ENCODE data around the gene HNRNPUL2. TPM values are rescaled to one million over a fixed set of nuclear protein-coding genes. Genes with fewer than 3 reads are reported as not detected.
"Not testable (repeated sequence)": the region's sequence is repeated elsewhere in the genome, so short reads cannot be mapped to it uniquely, and the experiment has no call there.

The HNRNPUL2 gene
- total and polyA plus RNA-seq, 2 donors from 2014 or later: 37.1 to 49.0 TPM

- no peaks in the 10 kb centered on the region for H3K27me3 ChIP-seq (ENCODE audit: control insufficient read depth, insufficient read depth, low read length)
- no peak for TF ChIP-seq CTCF (IDR thresholded peaks at IDR 0.05; ENCODE audit: borderline replicate concordance, extremely low read depth, insufficient read depth)
- H3K9me3 ChIP-seq (ENCODE audit: control insufficient read depth in 2 of 3, insufficient read depth in 1 of 3, low read length in 3 of 3): no peaks in the 10 kb centered on the region
- H3K4me1 ChIP-seq (ENCODE audit: control insufficient read depth in 2 of 3, insufficient read depth in 2 of 3, low read depth in 1 of 3, low read length in 3 of 3): peaks cover 0 to 17% (median 14%) of the 10 kb centered on the region in 3 donors
- H3K36me3 ChIP-seq (ENCODE audit: control insufficient read depth in 2 of 3, insufficient read depth in 3 of 3, low read length in 3 of 3): peaks cover 2 to 12% (median 2%) of the 10 kb centered on the region in 3 donors
- FAIRE-seq (no peak), DNase-seq (no peak)
- intact Hi-C loops (cut with DNase I): no loop called here
- no peak overlapping the region for H3K4me3 ChIP-seq (ENCODE audit: low read length in 3 of 3)
- H3K27ac ChIP-seq (ENCODE audit: low read depth in 2 of 2, low read length in 2 of 2): no peak overlapping the region
- no peak overlapping the region for H3K9ac ChIP-seq (ENCODE audit: low read length in 3 of 3)
Observed at GRCh38 chr11:62702246-62702645, 25.0 kb downstream of the HNRNPUL2 start.

GRCh38 chr11:62694455-62695167, 32.6 kb downstream of the HNRNPUL2 start:
- H3K27ac ChIP-seq (ENCODE audit: low read depth in 2 of 2, low read length in 2 of 2): no peak overlapping the region
- H3K27me3 ChIP-seq (ENCODE audit: control insufficient read depth, insufficient read depth, low read length): no peaks in the 10 kb centered on the region
- no peak for FAIRE-seq
- intact Hi-C loops (cut with DNase I): loop anchor here (10.0 kb wide), 1 partner anchor 300 kb away; no protein-coding TSS in a partner anchor
- no peaks in the 10 kb centered on the region for H3K4me1 ChIP-seq (ENCODE audit: control insufficient read depth in 2 of 3, insufficient read depth in 2 of 3, low read depth in 1 of 3, low read length in 3 of 3)
- peaks cover 5 to 32% (median 12%) of the 10 kb centered on the region in 3 donors for H3K36me3 ChIP-seq (ENCODE audit: control insufficient read depth in 2 of 3, insufficient read depth in 3 of 3, low read length in 3 of 3)
- DNase-seq: peak in 4 of 5 donors; percentile 71 to 93 (median 78)
- TF ChIP-seq CTCF (IDR thresholded peaks at IDR 0.05; ENCODE audit: borderline replicate concordance, extremely low read depth, insufficient read depth): peak; percentile 75
- no peaks in the 10 kb centered on the region for H3K9me3 ChIP-seq (ENCODE audit: control insufficient read depth in 2 of 3, insufficient read depth in 1 of 3, low read length in 3 of 3)
- no peak overlapping the region for H3K9ac ChIP-seq (ENCODE audit: low read length in 3 of 3)
- no peak overlapping the region for H3K4me3 ChIP-seq (ENCODE audit: low read length in 3 of 3)

DNA sequence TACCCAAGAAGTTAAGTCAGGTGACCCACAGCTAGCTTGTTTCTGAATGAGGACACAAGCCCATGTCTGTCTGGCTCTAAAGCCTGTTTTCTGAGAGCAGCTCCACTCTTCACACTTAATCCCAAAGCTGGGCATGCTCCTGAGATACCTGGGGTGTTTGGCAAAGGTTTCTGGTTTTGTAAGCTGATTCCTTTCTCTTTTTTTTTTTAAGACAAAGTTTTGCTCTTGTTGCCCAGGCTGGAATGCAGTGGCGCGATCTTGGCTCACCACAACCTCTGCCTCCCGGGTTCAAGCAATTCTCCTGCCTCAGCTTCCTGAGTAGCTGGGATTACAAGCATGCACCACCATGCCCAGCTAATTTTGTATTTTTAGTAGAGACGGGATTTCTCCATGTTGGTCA, 33.6 kb downstream of the HNRNPUL2 start:
- DNase-seq: not testable (repeated sequence)

GRCh38 chr11:62689421-62690183, 37.7 kb downstream of the HNRNPUL2 start, which contains the start of gene LRRN4CL:
TSS of gene LRRN4CL (minus strand) at chr11:62689530. CDS start at chr11:62688508, 1,022 bp downstream.
- Histone ChIP-seq H3K36me3 (ENCODE audit: control insufficient read depth in 2 of 3, insufficient read depth in 3 of 3, low read length in 3 of 3) (peaks cover 5 to 32% (median 12%) of the 10 kb centered on the region in 3 donors), H3K27me3 (ENCODE audit: control insufficient read depth, insufficient read depth, low read length) (no peaks in the 10 kb centered on the region), H3K9me3 (ENCODE audit: control insufficient read depth in 2 of 3, insufficient read depth in 1 of 3, low read length in 3 of 3) (no peaks in the 10 kb centered on the region), H3K4me3 (ENCODE audit: low read length in 3 of 3) (peak within 1 kb of the TSS; percentile 16 to 34 (median 32)), H3K27ac (ENCODE audit: low read depth in 2 of 2, low read length in 2 of 2) (no peak within 1 kb of the TSS), H3K9ac (ENCODE audit: low read length in 3 of 3) (peak within 1 kb of the TSS in 2 of 3 donors; percentile 10 to 46), H3K4me1 (ENCODE audit: control insufficient read depth in 2 of 3, insufficient read depth in 2 of 3, low read depth in 1 of 3, low read length in 3 of 3) (peaks cover 4 to 9% (median 8%) of the 10 kb centered on the region in 3 donors)
- intact Hi-C loops (cut with DNase I): loop anchor here (10.0 kb wide), 1 partner anchor 295 kb away; no protein-coding TSS in a partner anchor
- DNase-seq: peak in 1 of 5 donors; percentile 68
- TF ChIP-seq CTCF (IDR thresholded peaks at IDR 0.05; ENCODE audit: borderline replicate concordance, extremely low read depth, insufficient read depth): no peak
- no peak for FAIRE-seq

More for the DNA sequence above, 33.6 kb downstream of the HNRNPUL2 start:
- H3K4me3 ChIP-seq (ENCODE audit: low read length in 3 of 3); H3K9me3 ChIP-seq (ENCODE audit: control insufficient read depth in 2 of 3, insufficient read depth in 1 of 3, low read length in 3 of 3); H3K27me3 ChIP-seq (ENCODE audit: control insufficient read depth, insufficient read depth, low read length); H3K27ac ChIP-seq (ENCODE audit: low read depth in 2 of 2, low read length in 2 of 2); FAIRE-seq; H3K4me1 ChIP-seq (ENCODE audit: control insufficient read depth in 2 of 3, insufficient read depth in 2 of 3, low read depth in 1 of 3, low read length in 3 of 3); H3K9ac ChIP-seq (ENCODE audit: low read length in 3 of 3): not testable (repeated sequence)
- intact Hi-C loops (cut with DNase I): loop anchor here (10.0 kb wide), 1 partner anchor 299 kb away; no protein-coding TSS in a partner anchor
- H3K36me3 ChIP-seq (ENCODE audit: control insufficient read depth in 2 of 3, insufficient read depth in 3 of 3, low read length in 3 of 3): peaks cover 5 to 32% (median 12%) of the 10 kb centered on the region in 3 donors
